ENCODE data around the gene MAPRE2. TPM values are rescaled to one million over a fixed set of nuclear protein-coding genes. Genes with fewer than 3 reads are reported as not detected.

The MAPRE2 gene
- total RNA-seq, 1 experiment from 2014 or later = 29.4 TPM

DNA sequence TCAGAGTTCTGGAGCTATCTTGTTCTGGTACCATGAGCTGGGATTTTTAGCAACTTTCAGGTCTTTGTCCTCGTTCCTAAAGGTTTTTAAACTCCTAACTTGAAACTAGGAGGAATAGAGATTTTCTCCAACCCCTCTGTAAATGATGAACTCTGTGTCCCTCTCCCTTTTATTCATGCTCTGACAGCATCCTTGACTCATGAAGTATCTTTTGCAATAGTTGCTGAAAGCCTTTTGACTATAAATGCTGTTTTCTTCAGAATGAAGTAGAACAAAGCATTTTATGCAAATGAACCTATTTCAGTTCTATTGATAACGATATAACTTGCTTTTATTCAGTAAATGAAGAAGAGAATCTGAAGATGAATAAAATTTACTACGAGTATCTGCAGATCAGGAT lies 17.0 kb upstream of the MAPRE2 start:
- Histone ChIP-seq H3K27ac (ENCODE audit: insufficient read length, low read depth, low read length) (no peak overlapping the region), H3K23me2 (ENCODE audit: insufficient read length, low read depth, low read length, poor library complexity, severe bottlenecking) (no peaks in the 10 kb centered on the region), H2BK20ac (ENCODE audit: low read depth, low read length, poor library complexity, severe bottlenecking) (no peak overlapping the region), H3K4me2 (ENCODE audit: insufficient read depth, insufficient read length, low read length) (no peak overlapping the region), H3K4ac (ENCODE audit: low read depth, low read length) (no peak overlapping the region), H3K79me1 (ENCODE audit: insufficient read depth, low read depth, low read length, poor library complexity, severe bottlenecking) (no peaks in the 10 kb centered on the region), H3K79me2 (ENCODE audit: insufficient read depth, low read length) (no peaks in the 10 kb centered on the region), H3K9me3 (ENCODE audit: control insufficient read depth, low read depth, low read length) (no peaks in the 10 kb centered on the region), H4K5ac (ENCODE audit: insufficient read length, low read depth, low read length) (no peak overlapping the region), H2BK12ac (ENCODE audit: insufficient read length, low read depth, low read length) (no peak overlapping the region), H4K8ac (replicated peaks; ENCODE audit: insufficient read length, low read depth, low read length) (no peak overlapping the region), H3K27me3 (ENCODE audit: insufficient read depth, low read length) (no peaks in the 10 kb centered on the region), H4K91ac (ENCODE audit: insufficient read length, low read depth, low read length) (no peak overlapping the region), H3K56ac (ENCODE audit: insufficient read length, low read depth, low read length) (no peak overlapping the region), H3K14ac (ENCODE audit: insufficient read depth, low read length) (no peak overlapping the region), H3K18ac (ENCODE audit: insufficient read length, low read depth, low read length) (no peak overlapping the region), H4K20me1 (ENCODE audit: control insufficient read depth, insufficient read depth, insufficient read length) (no peaks in the 10 kb centered on the region), H3K23ac (ENCODE audit: insufficient read length, low read depth, low read length) (no peak overlapping the region), H3K9ac (ENCODE audit: extremely low read depth, insufficient read length, low read length) (no peak overlapping the region), H2BK15ac (ENCODE audit: low read depth, low read length) (no peak overlapping the region), H2BK5ac (ENCODE audit: insufficient read length, low read length) (no peak overlapping the region), H2AFZ (ENCODE audit: low read length) (no peak overlapping the region), H3T11ph (ENCODE audit: low read length) (no peak overlapping the region), H2BK120ac (ENCODE audit: low read depth, low read length, poor library complexity, severe bottlenecking) (no peak overlapping the region), H2AK5ac (ENCODE audit: insufficient read length, low read length) (no peak overlapping the region), H3K4me1 (ENCODE audit: insufficient read depth, low read length) (no peaks in the 10 kb centered on the region; the same call in 1 of the 2 replicates)
- Mint-ChIP-seq H3K36me3 (ENCODE audit: insufficient read depth in 1 of 3, low read depth in 3 of 3) (no peaks in the 10 kb centered on the region), H3K27ac (no peak overlapping the region), H3K27me3 (ENCODE audit: low read depth) (no peaks in the 10 kb centered on the region; the same call in 1 of the 2 replicates), H3K4me1 (peaks cover 13% of the 10 kb centered on the region in 2 experiments), H3K9me3 (no peaks in the 10 kb centered on the region), H3K4me3 (no peak overlapping the region)
- no peak for TF ChIP-seq CTCF (conservative IDR thresholded peaks at IDR 0.05)
- no peak for DNase-seq
- WGBS (ENCODE audit: extremely low coverage, insufficient read length, low lambda C conversion rate) = no CpG with 5 or more reads among the region's 3 CpGs

Measured in H9 (cell line).